HG03139 (cell line): ENCODE results near the gene CCDC127.
"Not testable (repeated sequence)": the region's sequence is repeated elsewhere in the genome, so short reads cannot be mapped to it uniquely, and the experiment has no call there.

Source experiments
- ATAC-seq: cut with Tn5 transposase; IDR thresholded peaks from one replicate; pipeline ENCODE4 v1.9.1; 2021; ENCODE audit not compliant: unreplicated experiment

CCDC127 gene, protein sequence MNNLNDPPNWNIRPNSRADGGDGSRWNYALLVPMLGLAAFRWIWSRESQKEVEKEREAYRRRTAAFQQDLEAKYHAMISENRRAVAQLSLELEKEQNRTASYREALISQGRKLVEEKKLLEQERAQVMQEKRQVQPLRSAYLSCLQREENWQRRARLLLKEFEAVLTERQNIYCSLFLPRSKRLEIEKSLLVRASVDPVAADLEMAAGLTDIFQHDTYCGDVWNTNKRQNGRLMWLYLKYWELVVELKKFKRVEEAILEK

GRCh38 chr5:217494-218456 lies at the start of gene CCDC127, which contains the start of gene SDHA:
Gene CCDC127, minus strand, starts transcription at chr5:218153. Its CDS starts 1,304 bp downstream, at chr5:216849.
Gene SDHA, plus strand, starts transcription at chr5:218320. Its CDS starts 36 bp downstream, at chr5:218356.
- ATAC-seq, result peak; percentile 72

GRCh38 chr5:267716-268115 lies 49.8 kb upstream of the CCDC127 start:
- ATAC-seq, result no peak

GRCh38 chr5:266311-267026 lies 48.5 kb upstream of the CCDC127 start:
- not testable (repeated sequence) for ATAC-seq

DNA sequence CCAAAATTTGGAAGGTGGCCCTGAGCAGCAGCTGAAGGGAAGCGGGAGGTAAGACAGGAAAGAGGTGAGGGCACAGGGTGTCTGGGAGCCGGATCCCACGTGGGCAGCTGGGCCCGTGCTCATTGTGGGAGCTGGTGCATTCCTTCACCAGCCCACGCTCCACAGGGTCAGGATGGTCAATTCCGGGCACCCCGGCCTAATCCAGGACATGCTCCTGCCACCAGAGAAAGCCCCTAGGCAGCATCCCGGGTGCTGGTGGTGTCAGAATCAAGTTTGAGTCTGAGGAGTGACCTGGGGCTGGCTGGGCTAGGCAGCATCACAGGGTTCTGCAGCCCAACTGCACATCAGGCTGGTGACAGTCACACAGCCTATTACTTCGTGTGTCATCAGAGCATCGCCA lies 46.4 kb upstream of the CCDC127 start:
- ATAC-seq, result no peak

DNA sequence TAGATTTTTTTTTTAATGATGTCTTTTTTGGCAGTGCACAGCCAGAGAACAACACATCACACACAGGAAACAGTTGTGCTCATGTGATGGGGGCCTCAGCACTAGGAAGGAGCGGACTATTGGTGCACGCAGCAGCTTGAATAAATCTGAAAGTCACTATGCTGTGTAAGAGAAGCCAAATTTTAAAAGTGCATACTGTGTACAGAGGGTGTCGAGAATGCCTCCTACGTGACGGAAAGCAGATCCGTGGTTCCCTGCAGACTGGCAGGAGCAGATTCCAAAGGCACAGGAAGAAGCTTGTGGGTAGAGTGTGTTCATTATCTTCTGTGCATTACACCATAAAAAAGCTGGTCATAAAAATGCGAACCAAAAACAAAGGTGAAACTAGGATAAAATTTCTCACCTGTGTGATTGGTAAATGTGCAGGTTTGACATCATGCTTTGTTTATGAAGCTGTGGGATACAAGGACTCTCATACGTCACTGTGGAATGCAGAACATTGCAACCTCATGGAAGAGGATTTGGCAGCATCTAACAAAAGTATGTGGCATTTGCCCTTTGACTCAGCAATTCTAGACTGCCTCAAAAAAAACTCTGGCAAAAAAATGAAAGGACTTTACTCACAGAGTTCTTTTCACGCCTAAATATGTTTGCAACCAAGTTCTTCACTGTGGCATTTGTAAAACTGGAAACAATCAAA lies 45.5 kb upstream of the CCDC127 start:
- not testable (repeated sequence) for ATAC-seq

- ATAC-seq, result no peak
Measured at GRCh38 chr5:257148-257547, 39.2 kb upstream of the CCDC127 start.

DNA sequence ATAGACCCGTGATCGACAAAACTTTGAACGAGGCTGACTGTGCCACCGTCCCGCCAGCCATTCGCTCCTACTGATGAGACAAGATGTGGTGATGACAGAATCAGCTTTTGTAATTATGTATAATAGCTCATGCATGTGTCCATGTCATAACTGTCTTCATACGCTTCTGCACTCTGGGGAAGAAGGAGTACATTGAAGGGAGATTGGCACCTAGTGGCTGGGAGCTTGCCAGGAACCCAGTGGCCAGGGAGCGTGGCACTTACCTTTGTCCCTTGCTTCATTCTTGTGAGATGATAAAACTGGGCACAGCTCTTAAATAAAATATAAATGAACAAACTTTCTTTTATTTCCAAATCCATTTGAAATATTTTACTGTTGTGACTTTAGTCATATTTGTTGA lies 38.4 kb upstream of the CCDC127 start:
- ATAC-seq, result not testable (repeated sequence)

DNA sequence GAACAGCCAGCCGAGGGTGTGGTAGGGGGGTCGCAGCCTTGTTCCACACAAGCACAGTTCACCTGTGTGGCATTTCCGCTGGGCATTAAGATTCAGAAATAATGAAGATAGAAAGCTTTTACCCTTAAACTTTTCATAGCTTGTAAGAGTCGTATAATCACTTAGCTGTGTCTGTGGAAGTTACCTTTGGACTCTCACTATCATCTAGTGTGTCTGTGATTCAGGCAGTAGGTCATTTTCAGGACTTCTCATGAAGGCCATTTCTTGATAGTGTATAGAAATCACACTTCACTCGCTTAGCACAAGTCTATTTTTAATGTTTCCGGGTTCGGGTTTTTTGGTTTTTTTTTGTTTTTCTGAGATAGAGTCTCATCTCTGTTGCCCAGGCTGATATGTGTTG lies 37.2 kb upstream of the CCDC127 start:
- not testable (repeated sequence) for ATAC-seq

DNA sequence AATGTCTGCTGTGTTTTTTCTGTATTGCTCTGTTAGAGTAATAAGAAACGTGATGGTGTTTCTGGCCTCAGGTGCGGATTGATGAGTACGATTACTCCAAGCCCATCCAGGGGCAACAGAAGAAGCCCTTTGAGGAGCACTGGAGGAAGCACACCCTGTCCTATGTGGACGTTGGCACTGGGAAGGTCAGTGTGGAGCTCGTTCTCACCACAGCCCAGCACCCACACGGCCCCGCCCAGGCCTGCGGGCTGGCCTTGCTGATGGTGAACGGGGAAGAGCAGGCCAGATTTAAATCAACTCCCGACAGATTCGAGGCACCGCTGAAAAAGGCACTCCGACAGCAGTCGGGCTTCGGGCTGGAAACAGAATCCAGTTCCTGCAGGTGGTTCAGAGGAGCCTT lies 36.4 kb upstream of the CCDC127 start:
- ATAC-seq, result not testable (repeated sequence)

- no peak for ATAC-seq
Measured at GRCh38 chr5:252546-252945, 34.6 kb upstream of the CCDC127 start.

DNA sequence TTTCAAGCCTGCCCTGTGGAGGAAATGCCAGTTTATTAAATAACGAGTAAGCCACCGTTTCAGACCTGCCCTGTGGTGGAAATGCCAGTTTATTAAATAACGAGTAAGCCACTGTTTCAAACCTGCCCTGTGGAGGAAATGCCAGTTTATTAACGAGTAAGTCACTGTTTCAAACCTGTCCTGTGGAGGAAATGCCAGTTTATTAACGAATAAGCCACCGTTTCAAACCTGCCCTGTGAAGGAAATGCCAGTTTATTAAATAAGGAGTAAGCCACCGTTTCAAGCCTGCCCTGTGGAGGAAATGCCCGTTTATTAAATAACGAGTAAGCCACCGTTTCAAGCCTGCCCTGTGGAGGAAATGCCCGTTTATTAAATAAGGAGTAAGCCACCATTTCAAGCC lies 34.0 kb upstream of the CCDC127 start:
- ATAC-seq, result not testable (repeated sequence)

DNA sequence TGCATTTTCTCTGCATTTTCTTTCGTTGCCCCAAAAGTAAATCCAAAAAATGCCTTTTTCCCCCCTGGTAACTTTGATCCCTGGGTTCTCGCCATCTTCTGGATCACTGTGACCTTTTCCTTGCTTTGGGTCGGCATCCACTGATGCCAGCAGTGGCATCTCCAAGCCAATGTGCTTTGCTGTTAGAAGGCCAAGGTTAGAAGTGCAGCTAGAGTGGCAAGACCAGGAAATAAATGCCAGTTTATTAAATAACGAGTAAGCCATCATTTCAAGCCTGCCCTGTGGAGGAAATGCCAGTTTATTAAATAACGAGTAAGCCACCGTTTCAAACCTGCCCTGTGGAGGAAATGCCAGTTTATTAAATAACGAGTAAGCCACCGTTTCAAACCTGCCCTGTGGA lies 33.6 kb upstream of the CCDC127 start:
- not testable (repeated sequence) for ATAC-seq

GRCh38 chr5:251016-251415 lies 33.1 kb upstream of the CCDC127 start:
- not testable (repeated sequence) for ATAC-seq

GRCh38 chr5:250396-250795 lies 32.4 kb upstream of the CCDC127 start:
- ATAC-seq, result not testable (repeated sequence)

DNA sequence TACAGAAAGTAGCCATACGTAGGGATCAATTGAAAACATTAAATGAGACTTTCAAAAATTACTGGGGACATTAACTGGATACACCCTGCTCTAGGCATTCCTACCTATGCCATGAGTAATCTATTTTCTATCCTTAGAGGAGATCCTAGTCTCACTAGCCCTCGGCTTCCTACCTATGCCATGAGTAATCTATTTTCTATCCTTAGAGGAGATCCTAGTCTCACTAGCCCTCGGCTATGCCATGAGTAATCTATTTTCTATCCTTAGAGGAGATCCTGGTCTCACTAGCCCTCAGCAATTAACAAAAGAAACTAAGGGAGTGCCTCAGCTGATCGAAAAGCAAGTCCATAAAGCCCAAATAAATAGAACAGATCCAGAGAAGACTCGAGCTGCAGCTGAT lies 27.8 kb upstream of the CCDC127 start:
- not testable (repeated sequence) for ATAC-seq

DNA sequence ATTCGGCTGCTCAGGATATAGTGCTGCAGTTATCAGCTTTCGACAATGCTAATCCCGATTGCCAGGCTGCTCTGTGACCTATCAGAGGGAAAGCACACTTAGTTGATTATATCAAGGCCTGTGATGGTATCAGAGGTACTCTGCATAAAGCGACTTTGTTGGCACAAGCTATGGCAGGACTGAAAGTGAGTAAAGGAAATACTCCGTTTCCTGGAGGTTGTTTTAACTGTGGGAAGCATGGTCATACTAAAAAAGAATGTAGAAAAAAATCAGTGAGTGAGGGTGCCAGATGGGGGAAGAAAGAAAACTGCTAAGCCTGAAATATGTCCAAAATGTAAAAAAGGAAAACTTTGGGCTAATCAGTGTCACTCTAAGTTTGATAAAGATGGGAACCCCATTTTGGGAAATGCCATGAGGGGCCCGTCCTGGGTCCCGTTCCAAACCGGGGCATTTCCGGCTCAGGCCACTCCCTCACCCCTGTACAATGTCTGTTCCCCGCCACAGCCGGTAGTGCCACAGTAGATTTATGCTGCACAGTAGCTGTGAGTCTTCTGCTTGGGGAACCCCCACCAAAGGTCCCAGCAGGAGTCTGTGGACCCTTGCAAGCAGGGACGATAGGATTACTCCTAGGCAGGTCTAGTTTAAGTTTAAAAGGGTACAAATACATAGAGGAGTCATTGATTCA lies 25.9 kb upstream of the CCDC127 start:
- ATAC-seq, result not testable (repeated sequence)

DNA sequence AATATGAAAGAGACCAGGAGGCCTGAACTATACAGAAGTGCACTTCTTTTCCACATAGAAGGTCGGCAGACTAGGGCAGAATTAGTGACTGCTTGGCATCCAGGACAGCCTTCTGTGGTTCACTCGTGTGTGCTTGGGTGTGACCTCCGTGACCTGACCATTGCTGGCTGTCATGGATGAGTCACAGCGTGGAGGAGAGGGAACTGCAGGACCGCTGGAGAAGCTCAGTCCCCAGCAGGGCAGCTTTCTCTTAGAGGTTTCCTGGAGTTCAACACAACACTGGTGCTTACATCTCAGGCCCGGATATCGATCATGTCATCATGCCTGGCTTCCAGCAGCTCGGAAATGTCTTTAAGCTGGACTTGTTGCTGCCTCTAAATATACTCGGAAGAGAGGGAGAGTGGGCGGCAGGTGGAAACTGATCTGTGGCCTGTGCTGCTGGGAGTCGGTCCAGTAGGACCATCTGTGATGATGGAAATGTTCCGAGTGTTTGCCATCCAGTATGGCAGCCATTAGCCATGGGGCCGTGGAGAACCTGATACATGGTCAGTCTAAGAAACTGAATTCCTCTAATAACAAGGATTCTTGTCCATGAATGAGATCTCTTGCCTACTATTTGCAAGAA lies 23.2 kb upstream of the CCDC127 start:
- not testable (repeated sequence) for ATAC-seq

- ATAC-seq, result not testable (repeated sequence)
Measured at GRCh38 chr5:240550-240949, 22.6 kb upstream of the CCDC127 start.

DNA sequence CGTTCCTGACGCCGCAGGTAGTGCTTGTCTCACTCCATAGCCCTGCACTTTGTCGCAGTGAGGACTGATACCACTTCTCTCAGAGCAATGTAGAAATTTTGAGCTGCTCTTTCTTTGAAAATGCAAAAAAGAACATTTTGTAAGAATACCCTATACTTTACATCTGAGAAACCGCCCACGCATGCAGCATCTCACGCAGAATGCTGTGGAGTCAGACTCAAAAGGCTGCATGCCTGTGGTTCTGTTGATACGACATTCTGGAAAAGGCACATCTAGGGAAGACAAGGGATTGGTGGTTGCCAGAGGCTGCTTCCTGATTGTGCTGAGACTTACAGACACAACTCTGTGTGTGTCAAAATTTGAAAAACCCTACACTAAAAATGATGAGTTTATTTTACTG lies 20.0 kb upstream of the CCDC127 start:
- not testable (repeated sequence) for ATAC-seq
